HFF-Myc (cell line): ENCODE data around the gene PDE9A.

ENCODE experiments used
- DNase-seq: peaks from one replicate; pipeline ENCODE4 v3.0.0-alpha.2; 2011; ENCODE audit warnings: low read depth; ENCODE audit errors: extremely low read depth
- H3K4me3 ChIP-seq: replicated peaks from 2 replicates; pipeline ENCODE4 v1.5.1; 2011; ENCODE audit warnings: low read depth, mild to moderate bottlenecking, control low read depth, low read length
- TF ChIP-seq, protein P1 (sequence below): IDR thresholded peaks from 2 replicates; pipeline ENCODE4 v1.5.1; 2012; ENCODE audit warnings: mild to moderate bottlenecking, low read depth, low read length, control low read depth; ENCODE audit errors: missing control alignments

Gene PDE9A

DNA sequence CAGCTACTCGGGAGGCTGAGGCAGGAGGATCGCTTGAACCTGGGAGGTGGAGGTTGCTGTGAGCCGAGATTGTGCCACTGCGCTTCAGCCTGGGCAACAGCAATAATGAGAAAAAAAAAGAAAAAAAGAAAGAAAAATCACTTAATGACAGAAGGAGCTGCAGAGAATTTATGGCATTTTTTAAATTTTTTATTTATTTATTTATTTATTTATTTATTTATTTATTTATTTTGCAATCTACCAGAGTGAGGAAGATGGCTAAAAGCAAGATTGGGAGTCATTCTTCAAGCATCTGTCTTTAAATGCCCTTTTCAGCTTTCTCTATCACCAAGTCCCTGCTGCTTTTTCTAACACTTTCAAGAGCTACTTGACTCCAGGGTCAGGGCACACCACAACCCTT is 134.2 kb downstream of the PDE9A start:
- H3K4me3 ChIP-seq = no peak overlapping the region
- TF ChIP-seq, protein P1, sequence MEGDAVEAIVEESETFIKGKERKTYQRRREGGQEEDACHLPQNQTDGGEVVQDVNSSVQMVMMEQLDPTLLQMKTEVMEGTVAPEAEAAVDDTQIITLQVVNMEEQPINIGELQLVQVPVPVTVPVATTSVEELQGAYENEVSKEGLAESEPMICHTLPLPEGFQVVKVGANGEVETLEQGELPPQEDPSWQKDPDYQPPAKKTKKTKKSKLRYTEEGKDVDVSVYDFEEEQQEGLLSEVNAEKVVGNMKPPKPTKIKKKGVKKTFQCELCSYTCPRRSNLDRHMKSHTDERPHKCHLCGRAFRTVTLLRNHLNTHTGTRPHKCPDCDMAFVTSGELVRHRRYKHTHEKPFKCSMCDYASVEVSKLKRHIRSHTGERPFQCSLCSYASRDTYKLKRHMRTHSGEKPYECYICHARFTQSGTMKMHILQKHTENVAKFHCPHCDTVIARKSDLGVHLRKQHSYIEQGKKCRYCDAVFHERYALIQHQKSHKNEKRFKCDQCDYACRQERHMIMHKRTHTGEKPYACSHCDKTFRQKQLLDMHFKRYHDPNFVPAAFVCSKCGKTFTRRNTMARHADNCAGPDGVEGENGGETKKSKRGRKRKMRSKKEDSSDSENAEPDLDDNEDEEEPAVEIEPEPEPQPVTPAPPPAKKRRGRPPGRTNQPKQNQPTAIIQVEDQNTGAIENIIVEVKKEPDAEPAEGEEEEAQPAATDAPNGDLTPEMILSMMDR = no peak

DNA sequence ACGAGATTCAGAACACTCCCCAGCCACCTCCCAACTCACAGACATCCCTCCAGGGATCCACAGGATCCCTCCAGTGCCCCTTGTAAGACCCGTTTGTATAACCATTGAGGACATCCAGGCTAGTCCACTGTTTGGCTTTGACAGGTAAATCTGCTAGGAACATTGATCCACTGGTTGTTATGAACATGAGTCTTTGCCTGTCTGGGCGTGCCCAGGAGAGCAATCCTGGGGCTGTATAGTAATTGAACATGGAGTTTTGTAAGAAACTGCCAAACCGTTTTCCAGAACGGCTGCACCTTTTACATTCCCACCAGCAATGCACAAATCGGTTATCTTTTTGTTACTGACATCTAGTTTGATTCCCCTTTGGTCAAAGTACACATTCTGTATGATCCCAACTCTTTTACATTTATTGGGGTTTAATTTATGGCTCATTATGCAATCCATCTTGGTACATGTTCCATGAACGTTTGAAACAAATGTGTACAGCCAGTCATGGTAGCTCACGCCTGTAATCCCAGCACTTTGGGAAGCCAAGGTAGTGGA is 137.2 kb downstream of the PDE9A start:
- no peak overlapping the region for H3K4me3 ChIP-seq
- no peak for DNase-seq

More for the DNA sequence above, 134.2 kb downstream of the PDE9A start:
- no peak for DNase-seq

DNA sequence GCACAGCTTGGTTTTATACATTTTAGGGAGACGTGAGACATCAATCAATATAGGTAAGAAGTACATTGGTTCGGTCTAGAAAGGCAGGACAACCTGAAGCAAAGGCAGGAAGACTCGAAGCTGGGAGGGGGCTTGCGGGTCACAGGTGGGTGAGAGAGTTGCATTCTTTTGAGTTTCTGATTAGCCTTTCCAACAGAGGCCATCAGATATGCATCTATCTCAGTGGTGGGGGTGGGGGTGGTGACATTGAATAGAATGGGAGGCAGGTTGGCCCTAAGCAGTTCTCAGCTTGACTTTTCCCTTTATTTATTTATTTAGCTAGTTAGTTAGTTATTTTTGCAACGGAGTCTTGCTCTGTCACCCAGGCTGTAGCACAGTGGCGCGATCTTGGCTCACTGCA is 140.4 kb downstream of the PDE9A start:
- TF ChIP-seq, protein P1 = no peak
- DNase-seq = no peak
- no peak overlapping the region for H3K4me3 ChIP-seq

More for the DNA sequence above, 137.2 kb downstream of the PDE9A start:
- TF ChIP-seq, protein P1 = no peak

DNA sequence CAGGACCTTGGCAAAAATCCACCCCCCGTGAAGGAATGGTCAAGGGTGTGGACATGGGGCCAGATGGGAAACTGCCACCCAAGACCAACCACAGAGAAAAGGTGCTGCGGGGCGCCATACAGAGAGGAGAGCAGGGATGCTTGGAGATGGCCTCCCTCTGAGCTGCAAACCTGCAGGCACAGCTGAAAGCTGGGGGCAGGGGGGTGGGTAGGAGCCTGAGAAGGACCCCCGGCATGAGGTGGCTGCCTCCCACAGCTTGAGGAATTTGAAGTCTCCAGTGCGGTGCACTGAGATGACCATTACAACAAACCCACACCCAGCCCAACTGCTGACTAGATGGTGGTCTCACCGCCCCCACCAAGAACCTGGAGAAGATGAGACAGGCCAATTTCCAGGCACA is 141.1 kb downstream of the PDE9A start:
- TF ChIP-seq, protein P1 = no peak
- no peak for DNase-seq
- no peak overlapping the region for H3K4me3 ChIP-seq

DNA sequence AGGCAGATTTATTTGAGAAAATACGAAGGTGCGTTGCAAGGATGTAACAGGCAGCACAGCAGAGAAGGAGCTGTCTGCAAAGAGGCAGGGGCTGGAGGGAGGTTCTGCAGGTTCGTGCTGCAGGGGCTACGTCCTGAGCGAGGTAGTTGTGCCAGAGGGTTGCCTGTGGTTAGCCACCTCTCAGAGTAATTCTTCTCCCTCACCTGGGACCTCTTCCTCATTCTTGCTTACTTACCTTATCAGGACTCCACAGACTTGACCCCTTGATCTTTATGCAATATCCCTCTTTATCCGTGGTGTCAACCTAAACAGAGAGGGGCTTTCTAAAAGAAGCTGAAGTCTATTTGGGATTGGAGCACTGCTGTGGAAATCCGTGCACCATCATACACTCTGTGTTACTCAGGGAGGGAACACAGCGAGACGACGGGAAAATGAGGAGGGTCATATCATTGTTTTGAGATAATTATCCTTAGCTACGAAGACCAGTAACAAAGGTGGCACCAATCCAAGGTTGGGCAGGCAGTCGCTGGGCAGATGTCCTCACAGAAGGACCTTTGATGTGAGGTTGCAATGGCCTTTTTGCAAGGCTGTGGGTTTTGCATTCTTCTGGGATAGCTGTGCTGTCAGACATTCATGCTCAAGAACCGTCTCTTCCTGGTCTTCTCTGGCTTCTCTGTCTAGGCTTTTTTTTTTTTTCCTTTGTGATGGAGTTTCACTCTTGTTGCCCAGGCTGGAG is 143.1 kb downstream of the PDE9A start:
- TF ChIP-seq, protein P1 = no peak

DNA sequence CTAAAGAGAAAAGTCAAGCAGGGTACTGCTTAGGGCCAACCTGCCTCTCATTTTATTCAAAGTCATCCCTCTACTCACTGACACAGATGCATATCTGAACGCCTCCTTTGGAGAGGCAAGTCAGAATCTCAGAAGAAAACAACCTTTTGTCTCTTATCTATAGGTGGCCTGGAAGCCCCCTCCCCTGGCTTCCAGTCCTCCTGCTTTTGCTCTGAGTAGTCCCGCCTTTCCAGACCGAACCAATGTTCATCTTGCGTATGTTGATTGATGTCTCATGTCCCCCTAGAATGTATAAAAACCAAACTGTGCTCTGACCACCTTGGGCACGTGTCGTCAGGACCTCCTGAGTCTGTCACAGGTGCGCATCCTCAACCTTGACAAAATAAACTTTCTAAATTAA is 144.1 kb downstream of the PDE9A start:
- TF ChIP-seq, protein P1 = no peak
- DNase-seq = no peak
- H3K4me3 ChIP-seq = no peak overlapping the region

More for the DNA sequence above, 143.1 kb downstream of the PDE9A start:
- H3K4me3 ChIP-seq = no peak overlapping the region
- no peak for DNase-seq

DNA sequence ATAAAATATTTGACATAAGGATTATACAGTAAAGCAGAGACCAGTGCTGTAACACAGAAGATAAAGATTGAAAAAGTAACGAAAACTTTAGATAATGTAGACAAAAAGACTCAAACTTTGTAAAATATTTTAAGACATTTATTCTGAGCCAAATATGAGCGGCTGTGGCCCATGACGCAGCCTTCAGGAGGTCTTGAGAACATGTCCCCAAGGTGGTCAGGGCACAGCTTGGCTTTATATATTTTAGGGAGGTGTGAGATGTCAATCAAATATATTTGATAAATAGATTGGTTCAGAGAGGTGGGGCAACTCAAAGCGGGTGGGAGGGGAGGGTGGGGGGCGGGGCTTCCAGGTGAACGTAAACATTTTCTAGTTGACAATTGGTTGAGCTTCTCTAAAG is 144.7 kb downstream of the PDE9A start:
- H3K4me3 ChIP-seq = no peak overlapping the region
- DNase-seq = no peak
- TF ChIP-seq, protein P1 = no peak
